Measurements from ENCODE around the gene GLI3.

GRCh38 chr7:42071372-42072261 is 165.4 kb downstream of the GLI3 start:
- TF ChIP-seq SUZ12 (IDR thresholded peaks at IDR 0.05; ENCODE audit: extremely low read depth, insufficient read depth, insufficient read length) (no peak), YY1 (IDR thresholded peaks at IDR 0.05; ENCODE audit: insufficient read depth, insufficient read length) (no peak)
